ENCODE results near the gene EIF4H. TPM values are rescaled to one million over a fixed set of nuclear protein-coding genes. Genes with fewer than 3 reads are reported as not detected.
"Not testable (repeated sequence)": the region's sequence is repeated elsewhere in the genome, so short reads cannot be mapped to it uniquely, and the experiment has no call there.

The EIF4H gene
- polyA plus RNA-seq, 1 experiment, result 404 TPM

DNA sequence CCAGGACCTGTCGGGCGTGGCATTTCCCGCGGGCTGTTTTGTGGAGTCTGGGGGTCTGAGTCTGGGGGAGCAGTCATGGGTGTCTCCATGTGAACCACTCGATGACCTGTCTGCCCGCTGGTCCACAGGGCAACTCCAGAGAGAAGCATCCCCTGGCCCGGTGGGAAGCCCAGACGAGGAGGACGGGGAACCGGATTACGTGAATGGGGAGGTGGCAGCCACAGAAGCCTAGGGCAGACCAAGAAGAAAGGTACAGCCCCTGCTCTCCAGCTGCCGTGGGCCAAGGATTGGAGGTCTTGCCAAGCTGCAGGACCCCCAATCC is 50.3 kb downstream of the EIF4H start:
- ChIA-PET CTCF (interaction anchor here (2.3 kb wide), 1 partner anchor 17 kb away, joined by 12 read pairs; no protein-coding TSS in a partner anchor), POLR2A (no interaction called here)
- no peak for DNase-seq (ENCODE audit: low read depth, low spot score)
- Histone ChIP-seq H3K9me3 (ENCODE audit: control insufficient read depth, insufficient read depth, low read length) (no peaks in the 10 kb centered on the region; the same call in 1 of the 2 replicates), H3K4me3 (ENCODE audit: low read depth, low read length) (no peak overlapping the region), H3K27me3 (ENCODE audit: control insufficient read depth, insufficient read depth, low read length) (no peaks in the 10 kb centered on the region), H3K27ac (ENCODE audit: low read depth, low read length) (no peak overlapping the region)
- TF ChIP-seq, protein P1, sequence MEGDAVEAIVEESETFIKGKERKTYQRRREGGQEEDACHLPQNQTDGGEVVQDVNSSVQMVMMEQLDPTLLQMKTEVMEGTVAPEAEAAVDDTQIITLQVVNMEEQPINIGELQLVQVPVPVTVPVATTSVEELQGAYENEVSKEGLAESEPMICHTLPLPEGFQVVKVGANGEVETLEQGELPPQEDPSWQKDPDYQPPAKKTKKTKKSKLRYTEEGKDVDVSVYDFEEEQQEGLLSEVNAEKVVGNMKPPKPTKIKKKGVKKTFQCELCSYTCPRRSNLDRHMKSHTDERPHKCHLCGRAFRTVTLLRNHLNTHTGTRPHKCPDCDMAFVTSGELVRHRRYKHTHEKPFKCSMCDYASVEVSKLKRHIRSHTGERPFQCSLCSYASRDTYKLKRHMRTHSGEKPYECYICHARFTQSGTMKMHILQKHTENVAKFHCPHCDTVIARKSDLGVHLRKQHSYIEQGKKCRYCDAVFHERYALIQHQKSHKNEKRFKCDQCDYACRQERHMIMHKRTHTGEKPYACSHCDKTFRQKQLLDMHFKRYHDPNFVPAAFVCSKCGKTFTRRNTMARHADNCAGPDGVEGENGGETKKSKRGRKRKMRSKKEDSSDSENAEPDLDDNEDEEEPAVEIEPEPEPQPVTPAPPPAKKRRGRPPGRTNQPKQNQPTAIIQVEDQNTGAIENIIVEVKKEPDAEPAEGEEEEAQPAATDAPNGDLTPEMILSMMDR (IDR thresholded peaks at IDR 0.05; ENCODE audit: low read depth, low read length), result no peak

- POLR2A ChIA-PET; H3K9me3 ChIP-seq (ENCODE audit: control insufficient read depth, insufficient read depth, low read length); H3K27me3 ChIP-seq (ENCODE audit: control insufficient read depth, insufficient read depth, low read length); H3K4me3 ChIP-seq (ENCODE audit: low read depth, low read length); DNase-seq (ENCODE audit: low read depth, low spot score); H3K27ac ChIP-seq (ENCODE audit: low read depth, low read length): not testable (repeated sequence)
- CTCF ChIA-PET, result interaction anchor here (2.3 kb wide), 1 partner anchor 18 kb away, joined by 12 read pairs; no protein-coding TSS in a partner anchor
Observed at GRCh38 chr7:74224907-74225306, 50.8 kb downstream of the EIF4H start.

- Histone ChIP-seq H3K9me3 (ENCODE audit: control insufficient read depth, insufficient read depth, low read length) (no peaks in the 10 kb centered on the region; the same call in 1 of the 2 replicates), H3K27ac (ENCODE audit: low read depth, low read length) (no peak overlapping the region), H3K4me3 (ENCODE audit: low read depth, low read length) (no peak overlapping the region), H3K27me3 (ENCODE audit: control insufficient read depth, insufficient read depth, low read length) (no peaks in the 10 kb centered on the region)
- ChIA-PET POLR2A (no interaction called here), CTCF (no interaction called here)
- no peak for DNase-seq (ENCODE audit: low read depth, low spot score)
- TF ChIP-seq, protein P1 (IDR thresholded peaks at IDR 0.05; ENCODE audit: low read depth, low read length), result no peak
Observed at GRCh38 chr7:74225400-74225799, 51.2 kb downstream of the EIF4H start.

DNA sequence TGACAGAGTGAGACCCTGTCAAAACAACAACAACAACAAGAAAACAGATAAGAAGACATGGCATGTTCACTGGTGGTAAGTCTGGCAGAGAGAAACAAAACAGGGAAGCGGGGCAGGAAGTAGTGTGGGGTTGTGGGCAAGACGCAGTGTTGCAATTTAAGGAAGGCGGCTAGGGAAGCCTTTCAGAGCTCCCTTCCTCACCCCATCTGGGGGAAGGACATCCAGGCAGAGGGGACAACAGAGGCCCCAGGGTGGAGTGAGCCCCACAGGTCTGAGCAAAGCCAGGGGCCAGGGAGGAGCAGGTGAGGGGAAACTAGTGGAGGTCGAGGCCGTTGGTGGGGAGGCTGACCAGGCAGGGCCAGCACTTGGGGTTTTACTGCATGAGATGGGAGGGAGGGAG is 52.5 kb downstream of the EIF4H start:
- Histone ChIP-seq H3K9me3 (ENCODE audit: control insufficient read depth, insufficient read depth, low read length) (no peaks in the 10 kb centered on the region; the same call in 1 of the 2 replicates), H3K27ac (ENCODE audit: low read depth, low read length) (no peak overlapping the region), H3K27me3 (ENCODE audit: control insufficient read depth, insufficient read depth, low read length) (no peaks in the 10 kb centered on the region), H3K4me3 (ENCODE audit: low read depth, low read length) (no peak overlapping the region)
- DNase-seq (ENCODE audit: low read depth, low spot score), result no peak
- ChIA-PET CTCF (no interaction called here), POLR2A (no interaction called here)
- TF ChIP-seq, protein P1 (IDR thresholded peaks at IDR 0.05; ENCODE audit: low read depth, low read length), result no peak

- DNase-seq (ENCODE audit: low read depth, low spot score), result no peak
- ChIA-PET CTCF (interaction anchor here (0.6 to 1.4 kb wide), 3 partner anchors 27 to 565 kb away, joined by 3 to 5 read pairs (median 4); no protein-coding TSS in a partner anchor), POLR2A (no interaction called here)
Observed at GRCh38 chr7:74228951-74229900, 55.1 kb downstream of the EIF4H start.

More at GRCh38 chr7:74228951-74229900, 55.1 kb downstream of the EIF4H start:
- H3K27me3 ChIP-seq (ENCODE audit: control insufficient read depth, insufficient read depth, low read length), result no peaks in the 10 kb centered on the region
- H3K9me3 ChIP-seq (ENCODE audit: control insufficient read depth, insufficient read depth, low read length), result no peaks in the 10 kb centered on the region; the same call in 1 of the 2 replicates
- H3K4me3 ChIP-seq (ENCODE audit: low read depth, low read length), result no peak overlapping the region
- no peak overlapping the region for H3K27ac ChIP-seq (ENCODE audit: low read depth, low read length)
- TF ChIP-seq, protein P1 (IDR thresholded peaks at IDR 0.05; ENCODE audit: low read depth, low read length), result no peak
